Measurements from ENCODE around the gene SLC7A6. TPM values are rescaled to one million over a fixed set of nuclear protein-coding genes. Genes with fewer than 3 reads are reported as not detected.
A peak's percentile ranks its signal among the peaks of the same experiment; 100 is the strongest.

SLC7A6 gene
- total and polyA plus RNA-seq, 10 of the 15 experiments (the other 5 are each of a cell fraction or from before 2014, with no cell fraction given): 8.2 to 60.4 (median 28.6) TPM

DNA sequence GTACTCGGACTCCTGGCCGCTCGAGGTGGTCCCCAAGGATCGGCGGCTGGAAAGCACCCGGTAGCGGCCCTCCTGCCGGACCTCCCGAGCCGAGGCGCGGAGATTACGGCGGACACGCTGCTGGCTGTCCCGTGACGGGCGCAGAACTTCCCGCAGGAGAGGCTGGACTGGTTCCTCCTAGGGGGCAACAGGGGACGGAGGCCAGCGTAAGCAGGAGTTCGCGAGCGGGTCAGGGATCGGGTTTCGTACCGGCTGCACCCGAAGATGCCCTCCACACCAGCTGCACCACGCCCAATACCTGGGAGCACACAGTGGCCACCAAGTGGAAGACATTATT, 46.1 kb downstream of the SLC7A6 start:
- H3K4me3 ChIP-seq: peak overlapping the region; percentile 95
- no peak for FAIRE-seq
- intact Hi-C loops (cut with micrococcal nuclease; ENCODE audit: unreplicated experiment): loop anchor here (2.0 kb wide), 1 partner anchor 46 kb away; the partner anchor contains the start of gene SLC7A6
- peak overlapping the region; percentile 79 for H3K4me2 ChIP-seq (ENCODE audit: control insufficient read depth, insufficient read depth)
- 0% methylated on average over 26 of the region's 29 CpGs for WGBS (ENCODE audit: insufficient coverage, insufficient replicate concordance, low lambda C conversion rate, missing lambda C conversion rate)
- DNase-seq (ENCODE audit: low read depth, low spot score): no peak
- peak; percentile 51 for ATAC-seq
- ChIA-PET SMC1A (ENCODE audit: uncharacterized antibody, unreplicated experiment) (interaction anchor here (0.9 to 2.4 kb wide), 10 partner anchors 9 to 54 kb away, joined by 3 to 20 read pairs (median 8); partner anchors contain the start of gene SLC7A6), POLR2A (interaction anchor here (1.0 to 3.8 kb wide), 12 partner anchors 9 to 52 kb away, joined by 3 to 20 read pairs (median 6); partner anchors contain the start of gene SLC7A6), RAD21 (ENCODE audit: unreplicated experiment) (interaction anchor here (0.8 to 2.2 kb wide), 11 partner anchors 9 to 160 kb away, joined by 3 to 52 read pairs (median 4); partner anchors contain the start of gene SLC7A6), CTCF (interaction anchor here (0.9 to 2.4 kb wide), 8 partner anchors 9 to 47 kb away, joined by 3 to 60 read pairs (median 6); partner anchors contain the start of gene SLC7A6)
- peaks cover 0 to 13% of the 10 kb centered on the region in 2 experiments; a peak in 2 of 4 replicates for H3K36me3 ChIP-seq (ENCODE audit: control insufficient read depth in 2 of 2, insufficient read depth in 2 of 2, low read length in 1 of 2)
- TSS peak; percentile 80 for BruUV-seq (replicated peaks)
- H3K27ac ChIP-seq (ENCODE audit: control insufficient read depth, insufficient read depth): peak overlapping the region; percentile 76
- H3K4me1 ChIP-seq (ENCODE audit: control insufficient read depth, insufficient read depth, low read length): 0 out of 2 replicates have a peak, but pooled peaks cover 3% of the 10 kb centered on the region
- in situ Hi-C loops (cut with MboI): no loop called here
- no peaks in the 10 kb centered on the region for H3K9me3 ChIP-seq (replicated peaks; ENCODE audit: control insufficient read depth, insufficient read depth, low read length)
- peaks cover 51% of the 10 kb centered on the region for H3K79me2 ChIP-seq (ENCODE audit: control insufficient read depth, insufficient read depth, low read length)
- H3K27me3 ChIP-seq (replicated peaks in 1 of 2; ENCODE audit: control insufficient read depth in 2 of 2, insufficient read depth in 2 of 2, low read length in 1 of 2): no peaks in the 10 kb centered on the region
- no peaks in the 10 kb centered on the region for H4K20me1 ChIP-seq (ENCODE audit: control insufficient read depth, insufficient read depth)
- H2AFZ ChIP-seq (ENCODE audit: control insufficient read depth, low read depth, low read length): peak overlapping the region; percentile 95
- TF ChIP-seq PAX5 (IDR thresholded peaks at IDR 0.05; ENCODE audit: borderline replicate concordance, low read depth, low read length): no peak
- TF ChIP-seq BCLAF1 (IDR thresholded peaks at IDR 0.05): no peak
- no peak for TF ChIP-seq CHD1 (IDR thresholded peaks at IDR 0.05; ENCODE audit: low read depth, low read length)
- TF ChIP-seq LARP7 (IDR thresholded peaks at IDR 0.05): peak; percentile 30; the same call in 1 of the 2 replicates
- no peak for TF ChIP-seq YY1 (IDR thresholded peaks at IDR 0.05; ENCODE audit: low read depth, low read length)
- no peak for TF ChIP-seq BCL11A (IDR thresholded peaks at IDR 0.05; ENCODE audit: low read depth, low read length)
- H3K9ac ChIP-seq (ENCODE audit: control insufficient read depth, insufficient read depth, low read length): peak overlapping the region; percentile 74

Measured in GM12878 (cell line).